ENCODE data around the gene ADO. TPM values are rescaled to one million over a fixed set of nuclear protein-coding genes. Genes with fewer than 3 reads are reported as not detected.

The ADO gene
- total and polyA plus RNA-seq, 9 of the 15 experiments (the other 6 are each of a cell fraction or from before 2014, with no cell fraction given), result 3.0 to 20.0 (median 16.1) TPM

DNA sequence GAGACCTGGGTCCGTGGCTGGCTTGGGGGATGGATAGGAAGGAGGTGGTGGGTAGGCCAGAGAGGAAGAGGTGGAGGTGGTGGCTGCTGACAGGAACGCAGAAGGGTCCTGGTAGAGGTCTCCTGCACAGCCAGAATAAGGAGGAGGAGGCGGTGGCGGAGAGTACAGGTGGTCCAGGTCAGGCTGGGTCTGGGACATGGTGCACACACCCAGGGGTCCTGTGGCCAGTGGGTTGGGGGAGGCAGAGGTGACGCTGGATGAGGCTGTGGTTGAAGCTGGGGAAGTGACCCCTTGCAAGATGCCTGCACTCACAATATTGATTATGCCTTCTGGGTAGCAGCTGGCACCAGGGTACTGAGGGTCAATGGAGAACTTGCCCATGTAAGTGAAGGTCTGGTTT is 9.5 kb downstream of the ADO start:
- no peaks in the 10 kb centered on the region for H3K9me1 ChIP-seq (ENCODE audit: control insufficient read depth, insufficient read depth, low read length)
- H3K27me3 ChIP-seq (ENCODE audit: control insufficient read depth in 2 of 2, insufficient read depth in 2 of 2, low read length in 2 of 2), result peaks cover 15 to 46% of the 10 kb centered on the region in 2 experiments; a peak in 4 of 5 replicates
- no peak overlapping the region for H3K4me3 ChIP-seq
- H3K36me3 ChIP-seq (ENCODE audit: control insufficient read depth, insufficient read depth, low read length), result no peaks in the 10 kb centered on the region
- ChIA-PET POLR2A (no interaction called here), CTCF (ENCODE audit: low intra/inter-chr PET ratio) (no interaction called here)
- no peak overlapping the region for H3K9ac ChIP-seq (ENCODE audit: insufficient read depth in 1 of 2, low read depth in 2 of 2, low read length in 2 of 2)
- in situ Hi-C loops (cut with MboI) (no loop called here), intact Hi-C loops (cut with micrococcal nuclease) (no loop called here)
- H3K9me3 ChIP-seq (replicated peaks; ENCODE audit: control insufficient read depth, insufficient read depth, low read depth, low read length), result no peaks in the 10 kb centered on the region
- no peaks in the 10 kb centered on the region for H3K79me2 ChIP-seq (ENCODE audit: control insufficient read depth, insufficient read depth, low read length)
- DNase-seq (ENCODE audit: extremely low read depth in 1 of 4, low spot score in 3 of 4) (no peak), ATAC-seq (no peak), FAIRE-seq (no peak)
- no TSS peak for BruUV-seq (replicated peaks)
- H3K4me1 ChIP-seq (replicated peaks in 1 of 2; ENCODE audit: control insufficient read depth in 2 of 2, insufficient read depth in 2 of 2, low read length in 2 of 2), result peaks cover 7 to 49% of the 10 kb centered on the region in 2 experiments; a peak in 3 of 5 replicates
- no peaks in the 10 kb centered on the region for H4K20me1 ChIP-seq (replicated peaks; ENCODE audit: control insufficient read depth, insufficient read depth, low read length)
- 18% methylated on average over 3 of the region's 5 CpGs for WGBS (ENCODE audit: insufficient coverage, low coverage, missing lambda C conversion rate)
- no peak overlapping the region for H3K4me2 ChIP-seq (ENCODE audit: insufficient read depth, low read length)
- H3K27ac ChIP-seq (ENCODE audit: extremely low read depth, low read depth, low read length), result no peak overlapping the region
- no peak overlapping the region for H2AFZ ChIP-seq (ENCODE audit: low read depth, low read length)
- TF ChIP-seq SRF (CRISPR knock-in tag; IDR thresholded peaks at IDR 0.05) (no peak), SLC30A9 (CRISPR knock-in tag; IDR thresholded peaks at IDR 0.05) (no peak), MAZ (CRISPR knock-in tag; conservative IDR thresholded peaks at IDR 0.05 in 1 of 2, IDR thresholded peaks at IDR 0.05 in 1 of 2) (no peak), POLR3A (IDR thresholded peaks at IDR 0.05; ENCODE audit: borderline replicate concordance, extremely low read depth, insufficient read depth, insufficient read length) (no peak)
- TF ChIP-seq, protein P1, sequence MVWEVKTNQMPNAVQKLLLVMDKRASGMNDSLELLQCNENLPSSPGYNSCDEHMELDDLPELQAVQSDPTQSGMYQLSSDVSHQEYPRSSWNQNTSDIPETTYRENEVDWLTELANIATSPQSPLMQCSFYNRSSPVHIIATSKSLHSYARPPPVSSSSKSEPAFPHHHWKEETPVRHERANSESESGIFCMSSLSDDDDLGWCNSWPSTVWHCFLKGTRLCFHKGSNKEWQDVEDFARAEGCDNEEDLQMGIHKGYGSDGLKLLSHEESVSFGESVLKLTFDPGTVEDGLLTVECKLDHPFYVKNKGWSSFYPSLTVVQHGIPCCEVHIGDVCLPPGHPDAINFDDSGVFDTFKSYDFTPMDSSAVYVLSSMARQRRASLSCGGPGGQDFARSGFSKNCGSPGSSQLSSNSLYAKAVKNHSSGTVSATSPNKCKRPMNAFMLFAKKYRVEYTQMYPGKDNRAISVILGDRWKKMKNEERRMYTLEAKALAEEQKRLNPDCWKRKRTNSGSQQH (CRISPR knock-in tag; IDR thresholded peaks at IDR 0.05), result no peak
- TF ChIP-seq, protein P2, sequence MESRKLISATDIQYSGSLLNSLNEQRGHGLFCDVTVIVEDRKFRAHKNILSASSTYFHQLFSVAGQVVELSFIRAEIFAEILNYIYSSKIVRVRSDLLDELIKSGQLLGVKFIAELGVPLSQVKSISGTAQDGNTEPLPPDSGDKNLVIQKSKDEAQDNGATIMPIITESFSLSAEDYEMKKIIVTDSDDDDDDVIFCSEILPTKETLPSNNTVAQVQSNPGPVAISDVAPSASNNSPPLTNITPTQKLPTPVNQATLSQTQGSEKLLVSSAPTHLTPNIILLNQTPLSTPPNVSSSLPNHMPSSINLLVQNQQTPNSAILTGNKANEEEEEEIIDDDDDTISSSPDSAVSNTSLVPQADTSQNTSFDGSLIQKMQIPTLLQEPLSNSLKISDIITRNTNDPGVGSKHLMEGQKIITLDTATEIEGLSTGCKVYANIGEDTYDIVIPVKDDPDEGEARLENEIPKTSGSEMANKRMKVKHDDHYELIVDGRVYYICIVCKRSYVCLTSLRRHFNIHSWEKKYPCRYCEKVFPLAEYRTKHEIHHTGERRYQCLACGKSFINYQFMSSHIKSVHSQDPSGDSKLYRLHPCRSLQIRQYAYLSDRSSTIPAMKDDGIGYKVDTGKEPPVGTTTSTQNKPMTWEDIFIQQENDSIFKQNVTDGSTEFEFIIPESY (CRISPR knock-in tag; IDR thresholded peaks at IDR 0.05), result no peak
- TF ChIP-seq, protein P3, sequence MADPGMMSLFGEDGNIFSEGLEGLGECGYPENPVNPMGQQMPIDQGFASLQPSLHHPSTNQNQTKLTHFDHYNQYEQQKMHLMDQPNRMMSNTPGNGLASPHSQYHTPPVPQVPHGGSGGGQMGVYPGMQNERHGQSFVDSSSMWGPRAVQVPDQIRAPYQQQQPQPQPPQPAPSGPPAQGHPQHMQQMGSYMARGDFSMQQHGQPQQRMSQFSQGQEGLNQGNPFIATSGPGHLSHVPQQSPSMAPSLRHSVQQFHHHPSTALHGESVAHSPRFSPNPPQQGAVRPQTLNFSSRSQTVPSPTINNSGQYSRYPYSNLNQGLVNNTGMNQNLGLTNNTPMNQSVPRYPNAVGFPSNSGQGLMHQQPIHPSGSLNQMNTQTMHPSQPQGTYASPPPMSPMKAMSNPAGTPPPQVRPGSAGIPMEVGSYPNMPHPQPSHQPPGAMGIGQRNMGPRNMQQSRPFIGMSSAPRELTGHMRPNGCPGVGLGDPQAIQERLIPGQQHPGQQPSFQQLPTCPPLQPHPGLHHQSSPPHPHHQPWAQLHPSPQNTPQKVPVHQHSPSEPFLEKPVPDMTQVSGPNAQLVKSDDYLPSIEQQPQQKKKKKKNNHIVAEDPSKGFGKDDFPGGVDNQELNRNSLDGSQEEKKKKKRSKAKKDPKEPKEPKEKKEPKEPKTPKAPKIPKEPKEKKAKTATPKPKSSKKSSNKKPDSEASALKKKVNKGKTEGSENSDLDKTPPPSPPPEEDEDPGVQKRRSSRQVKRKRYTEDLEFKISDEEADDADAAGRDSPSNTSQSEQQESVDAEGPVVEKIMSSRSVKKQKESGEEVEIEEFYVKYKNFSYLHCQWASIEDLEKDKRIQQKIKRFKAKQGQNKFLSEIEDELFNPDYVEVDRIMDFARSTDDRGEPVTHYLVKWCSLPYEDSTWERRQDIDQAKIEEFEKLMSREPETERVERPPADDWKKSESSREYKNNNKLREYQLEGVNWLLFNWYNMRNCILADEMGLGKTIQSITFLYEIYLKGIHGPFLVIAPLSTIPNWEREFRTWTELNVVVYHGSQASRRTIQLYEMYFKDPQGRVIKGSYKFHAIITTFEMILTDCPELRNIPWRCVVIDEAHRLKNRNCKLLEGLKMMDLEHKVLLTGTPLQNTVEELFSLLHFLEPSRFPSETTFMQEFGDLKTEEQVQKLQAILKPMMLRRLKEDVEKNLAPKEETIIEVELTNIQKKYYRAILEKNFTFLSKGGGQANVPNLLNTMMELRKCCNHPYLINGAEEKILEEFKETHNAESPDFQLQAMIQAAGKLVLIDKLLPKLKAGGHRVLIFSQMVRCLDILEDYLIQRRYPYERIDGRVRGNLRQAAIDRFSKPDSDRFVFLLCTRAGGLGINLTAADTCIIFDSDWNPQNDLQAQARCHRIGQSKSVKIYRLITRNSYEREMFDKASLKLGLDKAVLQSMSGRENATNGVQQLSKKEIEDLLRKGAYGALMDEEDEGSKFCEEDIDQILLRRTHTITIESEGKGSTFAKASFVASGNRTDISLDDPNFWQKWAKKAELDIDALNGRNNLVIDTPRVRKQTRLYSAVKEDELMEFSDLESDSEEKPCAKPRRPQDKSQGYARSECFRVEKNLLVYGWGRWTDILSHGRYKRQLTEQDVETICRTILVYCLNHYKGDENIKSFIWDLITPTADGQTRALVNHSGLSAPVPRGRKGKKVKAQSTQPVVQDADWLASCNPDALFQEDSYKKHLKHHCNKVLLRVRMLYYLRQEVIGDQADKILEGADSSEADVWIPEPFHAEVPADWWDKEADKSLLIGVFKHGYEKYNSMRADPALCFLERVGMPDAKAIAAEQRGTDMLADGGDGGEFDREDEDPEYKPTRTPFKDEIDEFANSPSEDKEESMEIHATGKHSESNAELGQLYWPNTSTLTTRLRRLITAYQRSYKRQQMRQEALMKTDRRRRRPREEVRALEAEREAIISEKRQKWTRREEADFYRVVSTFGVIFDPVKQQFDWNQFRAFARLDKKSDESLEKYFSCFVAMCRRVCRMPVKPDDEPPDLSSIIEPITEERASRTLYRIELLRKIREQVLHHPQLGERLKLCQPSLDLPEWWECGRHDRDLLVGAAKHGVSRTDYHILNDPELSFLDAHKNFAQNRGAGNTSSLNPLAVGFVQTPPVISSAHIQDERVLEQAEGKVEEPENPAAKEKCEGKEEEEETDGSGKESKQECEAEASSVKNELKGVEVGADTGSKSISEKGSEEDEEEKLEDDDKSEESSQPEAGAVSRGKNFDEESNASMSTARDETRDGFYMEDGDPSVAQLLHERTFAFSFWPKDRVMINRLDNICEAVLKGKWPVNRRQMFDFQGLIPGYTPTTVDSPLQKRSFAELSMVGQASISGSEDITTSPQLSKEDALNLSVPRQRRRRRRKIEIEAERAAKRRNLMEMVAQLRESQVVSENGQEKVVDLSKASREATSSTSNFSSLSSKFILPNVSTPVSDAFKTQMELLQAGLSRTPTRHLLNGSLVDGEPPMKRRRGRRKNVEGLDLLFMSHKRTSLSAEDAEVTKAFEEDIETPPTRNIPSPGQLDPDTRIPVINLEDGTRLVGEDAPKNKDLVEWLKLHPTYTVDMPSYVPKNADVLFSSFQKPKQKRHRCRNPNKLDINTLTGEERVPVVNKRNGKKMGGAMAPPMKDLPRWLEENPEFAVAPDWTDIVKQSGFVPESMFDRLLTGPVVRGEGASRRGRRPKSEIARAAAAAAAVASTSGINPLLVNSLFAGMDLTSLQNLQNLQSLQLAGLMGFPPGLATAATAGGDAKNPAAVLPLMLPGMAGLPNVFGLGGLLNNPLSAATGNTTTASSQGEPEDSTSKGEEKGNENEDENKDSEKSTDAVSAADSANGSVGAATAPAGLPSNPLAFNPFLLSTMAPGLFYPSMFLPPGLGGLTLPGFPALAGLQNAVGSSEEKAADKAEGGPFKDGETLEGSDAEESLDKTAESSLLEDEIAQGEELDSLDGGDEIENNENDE (IDR thresholded peaks at IDR 0.05; ENCODE audit: low read depth, low read length), result no peak

All from K562 (cell line).